Sigmoid colon (tissue), 3 donors: ENCODE results near the gene TNS1.

Experiments
- CTCF ChIP-seq, 4 experiments: fragments of 450-650 bp in 3 of 4; fragments of 200-600 bp in 1 of 4; IDR thresholded peaks; one replicate each; pipeline ENCODE4 v1.5.1; 2016 to 2019; ENCODE audit warnings: antibody characterized with exemption in 4 of 4, mild to moderate bottlenecking in 3 of 4, moderate library complexity in 2 of 4
- POLR2A ChIP-seq, 2 donors: fragments of 450-650 bp; IDR thresholded peaks; one replicate each; pipeline ENCODE4 v1.6.1; 2016; ENCODE audit warnings: antibody characterized with exemption in 2 of 2, mild to moderate bottlenecking in 2 of 2, moderate library complexity in 2 of 2

DNA sequence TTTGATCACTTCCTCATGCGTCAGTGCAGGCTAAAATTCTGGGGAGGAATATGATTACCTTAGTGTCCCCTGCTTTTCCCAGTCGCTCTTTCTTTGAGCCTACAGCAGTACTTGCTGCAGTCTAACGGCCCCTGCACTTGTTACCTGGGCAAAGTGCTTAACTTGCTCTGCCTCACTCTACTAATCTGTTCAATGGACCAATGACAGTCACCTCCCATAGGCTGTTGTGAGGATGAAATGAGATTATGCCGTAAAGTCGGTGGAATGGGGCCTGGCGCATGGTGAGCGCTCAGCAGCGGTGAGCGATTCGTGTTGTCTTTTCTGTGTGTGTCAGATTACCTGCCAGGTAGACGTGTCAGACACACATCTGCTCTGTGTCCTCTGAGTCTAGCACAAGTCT is 5.3 kb downstream of the TNS1 start:
- TF ChIP-seq CTCF (IDR thresholded peaks at IDR 0.05) (no peak), POLR2A (IDR thresholded peaks at IDR 0.05) (no peak)
